GM12865 (cell line): ENCODE results near the gene TMEM107.

Experiments used
- DNase-seq: peaks from one replicate; pipeline ENCODE4 v3.0.0; 2010; ENCODE audit warnings: low read depth
- H3K4me3 ChIP-seq: 2 replicates; pipeline ENCODE4 v1.5.1; 2011; ENCODE audit warnings: mild to moderate bottlenecking, low read depth, low read length, control low read depth
- CTCF ChIP-seq: IDR thresholded peaks from 2 replicates; pipeline ENCODE4 v1.5.1; 2011; ENCODE audit warnings: low read length, control low read depth, low read depth, inconsistent platforms; ENCODE audit not compliant: insufficient read depth; ENCODE audit errors: missing control alignments

TMEM107 gene

GRCh38 chr17:8137645-8138373 lies 38.4 kb downstream of the TMEM107 start:
- DNase-seq = no peak
- peak overlapping the region; percentile 77 for H3K4me3 ChIP-seq
- TF ChIP-seq CTCF = no peak

GRCh38 chr17:8133941-8134340 lies 42.2 kb downstream of the TMEM107 start:
- no peak for DNase-seq
- TF ChIP-seq CTCF = no peak
- no peak overlapping the region for H3K4me3 ChIP-seq

GRCh38 chr17:8133399-8133798 lies 42.8 kb downstream of the TMEM107 start:
- TF ChIP-seq CTCF = no peak
- DNase-seq = no peak
- no peak overlapping the region for H3K4me3 ChIP-seq

- DNase-seq = no peak
- H3K4me3 ChIP-seq = no peak overlapping the region
- TF ChIP-seq CTCF = no peak
Measured at GRCh38 chr17:8131844-8132441, 44.2 kb downstream of the TMEM107 start.

- no peak for DNase-seq
- TF ChIP-seq CTCF = no peak
- H3K4me3 ChIP-seq = no peak overlapping the region
Measured at GRCh38 chr17:8128125-8128784, 47.9 kb downstream of the TMEM107 start.

GRCh38 chr17:8126491-8127066 lies 49.6 kb downstream of the TMEM107 start:
- no peak for TF ChIP-seq CTCF
- peak overlapping the region; percentile 77 for H3K4me3 ChIP-seq
- DNase-seq = peak; percentile 57
